Loucy (cell line): Measurements from ENCODE around the gene RALGPS1.

ENCODE experiments used
- CTCF ChIP-seq: fragments of 200-600 bp; sonication (generic); conservative IDR thresholded peaks from 2 replicates; pipeline ENCODE4 v1.5.1; 2014; ENCODE audit warnings: mild to moderate bottlenecking, antibody characterized with exemption, low read length
- EZH2phosphoT487 ChIP-seq: fragments of 200-600 bp; IDR thresholded peaks from 2 replicates; pipeline ENCODE4 v1.6.1; 2018; ENCODE audit warnings: antibody characterized with exemption, mild to moderate bottlenecking, moderate library complexity, borderline replicate concordance

GRCh38 chr9:126919193-126919592 lies 4.6 kb downstream of the RALGPS1 start:
- TF ChIP-seq CTCF, result no peak
- no peak for TF ChIP-seq EZH2phosphoT487
